Sigmoid colon (tissue), 7 donors: ENCODE measurements around the gene TTLL11. TPM values are rescaled to one million over a fixed set of nuclear protein-coding genes. Genes with fewer than 3 reads are reported as not detected.

Experiments
- DNase-seq: peaks from one replicate; pipeline ENCODE4 v3.0.0-alpha.2; 2019
- H3K27ac ChIP-seq, 4 donors: fragments of 200-600 bp; sonication (generic); one replicate each; pipeline ENCODE4 v1.5.1; 2016 to 2019; ENCODE audit warnings: mild to moderate bottlenecking in 1 of 4
- H3K27me3 ChIP-seq, 3 donors: fragments of 200-600 bp; sonication (generic); one replicate each; pipeline ENCODE4 v1.5.1; 2019; ENCODE audit warnings: mild to moderate bottlenecking in 1 of 3
- H3K36me3 ChIP-seq, 4 donors: fragments of 200-600 bp; sonication (generic); one replicate each; pipeline ENCODE4 v1.5.1; 2016 to 2019
- H3K4me1 ChIP-seq, 4 donors: fragments of 200-600 bp; sonication (generic); one replicate each; pipeline ENCODE4 v1.5.1; 2017 to 2019
- H3K4me3 ChIP-seq, 4 donors: fragments of 200-600 bp; sonication (generic); one replicate each; pipeline ENCODE4 v1.5.1; 2017 to 2019; ENCODE audit warnings: mild to moderate bottlenecking in 2 of 4, moderate library complexity in 1 of 4
- H3K9me3 ChIP-seq, 4 donors: fragments of 200-600 bp in 3 of 4; sonication (generic) in 3 of 4; one replicate each; pipeline versions ENCODE4 v1.5.1 to v1.6.1; 2013 to 2019
- EP300 ChIP-seq, 4 donors: sonication (generic); formaldehyde crosslinking; IDR thresholded peaks; one replicate each; pipeline ENCODE4 v1.6.1; 2017; ENCODE audit warnings: antibody characterized with exemption in 4 of 4
- POLR2A ChIP-seq, 2 donors: fragments of 450-650 bp; IDR thresholded peaks; one replicate each; pipeline ENCODE4 v1.6.1; 2016; ENCODE audit warnings: antibody characterized with exemption in 2 of 2, mild to moderate bottlenecking in 2 of 2, moderate library complexity in 2 of 2
- POLR2AphosphoS5 ChIP-seq, 4 donors: sonication (generic); formaldehyde crosslinking; IDR thresholded peaks; one replicate each; pipeline ENCODE4 v1.6.1; 2017; ENCODE audit warnings: antibody characterized with exemption in 4 of 4
- WGBS, 2 donors: extraction: QIAGEN DNeasy Blood & Tissue Kit; methylation state at CpG; one replicate each; pipeline ENCODE4 v1.1.7; 2013; 5-methylcytosine and 5-hydroxymethylcytosine counted together
- intact Hi-C: fragments of 100-400 bp; cut with DNase I; formaldehyde crosslinking; loops from one replicate; pipeline ENCODE4 v1.15.1; 2023
- polyA plus RNA-seq, 3 donors: library from polyadenylated mRNA; stranded (reverse); fragments of 200-250 nt; gene quantifications; one replicate each; pipeline ENCODE4 v1.2.3, GENCODE V29; 2013
- total RNA-seq, 4 donors: library from RNA; depleted of rRNA; stranded (reverse); fragments of >200 nt; gene quantifications; one replicate each; pipeline ENCODE4 v1.1.0, GENCODE V29; 2016
- TF ChIP-seq, protein P1 (sequence below), 4 experiments: fragments of 450-650 bp in 3 of 4; fragments of 200-600 bp in 1 of 4; IDR thresholded peaks; one replicate each; pipeline ENCODE4 v1.5.1; 2016 to 2019; ENCODE audit warnings: antibody characterized with exemption in 4 of 4, mild to moderate bottlenecking in 3 of 4, moderate library complexity in 2 of 4
- donor health status: healthy with polysubstance abuse.
- donor health status: Bipolar disorder and iron deficiency.
- donor health status: healthy.

The TTLL11 gene
- total and polyA plus RNA-seq, 7 donors: 4.2 to 40.7 (median 27.6) TPM

DNA sequence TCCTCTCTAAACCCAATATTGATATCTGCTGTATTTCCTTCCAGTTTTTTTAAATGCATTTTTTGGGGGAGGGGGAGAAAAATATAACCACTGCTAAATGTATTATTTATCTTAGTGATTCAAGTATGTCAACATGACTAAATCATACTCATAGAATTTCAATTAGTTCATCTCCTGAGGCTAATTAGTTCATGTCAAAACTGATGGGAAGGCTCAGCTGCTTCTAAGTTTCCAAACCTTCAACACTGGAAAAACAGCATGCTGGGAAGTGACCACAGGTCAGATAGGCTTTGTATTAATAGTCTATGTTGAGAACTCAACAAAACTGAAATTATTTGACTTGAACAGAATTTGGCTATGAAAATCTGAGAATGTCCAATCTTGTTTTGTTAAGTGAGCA, 118.7 kb downstream of the TTLL11 start:
- DNase-seq: no peak
- Histone ChIP-seq H3K27me3 (no peaks in the 10 kb centered on the region), H3K4me3 (no peak overlapping the region), H3K27ac (no peak overlapping the region), H3K9me3 (no peaks in the 10 kb centered on the region), H3K4me1 (no peaks in the 10 kb centered on the region), H3K36me3 (peaks cover 0 to 16% (median 0%) of the 10 kb centered on the region in 4 donors)
- no peak for TF ChIP-seq EP300 (IDR thresholded peaks at IDR 0.05)
- intact Hi-C loops: no loop called here

DNA sequence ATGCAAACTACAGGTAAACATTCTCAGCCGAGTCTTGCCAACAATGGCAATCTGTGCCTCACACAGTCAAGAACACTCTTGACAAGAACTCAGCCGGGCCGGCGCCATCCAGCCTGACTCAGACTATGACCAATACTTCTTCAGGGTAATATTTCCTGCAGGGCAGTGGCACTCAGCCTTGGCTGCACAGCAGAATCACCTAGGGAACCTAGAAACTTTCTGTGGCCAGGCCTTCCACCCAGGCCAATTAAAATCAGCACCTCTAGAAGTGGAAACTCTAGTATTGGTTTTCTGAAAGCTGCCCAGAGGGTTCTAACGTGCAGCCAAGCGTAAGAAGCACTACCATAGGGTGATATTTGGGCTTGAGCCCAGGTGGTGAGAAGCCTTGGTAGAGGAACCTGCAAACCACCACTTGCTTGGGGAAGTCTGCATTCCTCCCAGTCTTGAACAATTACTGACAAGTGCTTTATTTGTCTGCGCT, 120.6 kb downstream of the TTLL11 start:
- intact Hi-C loops: no loop called here
- H3K27me3 ChIP-seq: no peaks in the 10 kb centered on the region
- DNase-seq: no peak
- no peaks in the 10 kb centered on the region for H3K4me1 ChIP-seq
- H3K36me3 ChIP-seq: peaks cover 0 to 20% (median 0%) of the 10 kb centered on the region in 4 donors
- 37 to 78% methylated on average over 7 of the region's 7 CpGs for whole genome bisulfite sequencing, 2 donors
- H3K4me3 ChIP-seq: no peak overlapping the region
- no peaks in the 10 kb centered on the region for H3K9me3 ChIP-seq
- no peak overlapping the region for H3K27ac ChIP-seq
- TF ChIP-seq EP300 (IDR thresholded peaks at IDR 0.05): no peak

DNA sequence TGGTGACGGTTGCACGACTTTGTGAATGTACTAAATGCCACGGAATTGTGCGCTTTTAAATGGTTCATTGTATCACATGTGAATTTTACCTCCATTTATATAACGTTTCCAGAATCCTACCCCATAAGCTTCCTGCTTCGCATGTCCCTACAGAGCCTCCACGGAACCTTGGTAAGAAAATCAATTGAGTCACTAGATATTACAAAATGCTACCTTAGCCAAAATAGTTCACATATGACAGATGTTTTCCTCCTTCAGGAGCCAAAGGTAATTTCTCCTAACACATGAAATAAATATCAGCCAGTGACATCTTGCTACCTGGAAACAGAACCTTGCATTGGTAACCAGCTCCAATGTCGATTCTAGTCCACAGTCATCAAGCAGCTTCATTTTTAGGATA, 125.1 kb downstream of the TTLL11 start:
- no peak for DNase-seq
- Histone ChIP-seq H3K4me1 (no peaks in the 10 kb centered on the region), H3K4me3 (no peak overlapping the region), H3K9me3 (no peaks in the 10 kb centered on the region), H3K36me3 (peaks cover 0 to 12% (median 0%) of the 10 kb centered on the region in 4 donors), H3K27ac (no peak overlapping the region), H3K27me3 (no peaks in the 10 kb centered on the region)
- 97 to 98% methylated on average over 8 of the region's 8 CpGs for WGBS, 2 donors
- intact Hi-C loops: no loop called here
- TF ChIP-seq POLR2AphosphoS5 (IDR thresholded peaks at IDR 0.05): no peak
- TF ChIP-seq EP300 (IDR thresholded peaks at IDR 0.05): no peak
- TF ChIP-seq, protein P1, sequence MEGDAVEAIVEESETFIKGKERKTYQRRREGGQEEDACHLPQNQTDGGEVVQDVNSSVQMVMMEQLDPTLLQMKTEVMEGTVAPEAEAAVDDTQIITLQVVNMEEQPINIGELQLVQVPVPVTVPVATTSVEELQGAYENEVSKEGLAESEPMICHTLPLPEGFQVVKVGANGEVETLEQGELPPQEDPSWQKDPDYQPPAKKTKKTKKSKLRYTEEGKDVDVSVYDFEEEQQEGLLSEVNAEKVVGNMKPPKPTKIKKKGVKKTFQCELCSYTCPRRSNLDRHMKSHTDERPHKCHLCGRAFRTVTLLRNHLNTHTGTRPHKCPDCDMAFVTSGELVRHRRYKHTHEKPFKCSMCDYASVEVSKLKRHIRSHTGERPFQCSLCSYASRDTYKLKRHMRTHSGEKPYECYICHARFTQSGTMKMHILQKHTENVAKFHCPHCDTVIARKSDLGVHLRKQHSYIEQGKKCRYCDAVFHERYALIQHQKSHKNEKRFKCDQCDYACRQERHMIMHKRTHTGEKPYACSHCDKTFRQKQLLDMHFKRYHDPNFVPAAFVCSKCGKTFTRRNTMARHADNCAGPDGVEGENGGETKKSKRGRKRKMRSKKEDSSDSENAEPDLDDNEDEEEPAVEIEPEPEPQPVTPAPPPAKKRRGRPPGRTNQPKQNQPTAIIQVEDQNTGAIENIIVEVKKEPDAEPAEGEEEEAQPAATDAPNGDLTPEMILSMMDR (IDR thresholded peaks at IDR 0.05): no peak
- no peak for TF ChIP-seq POLR2A (IDR thresholded peaks at IDR 0.05)

DNA sequence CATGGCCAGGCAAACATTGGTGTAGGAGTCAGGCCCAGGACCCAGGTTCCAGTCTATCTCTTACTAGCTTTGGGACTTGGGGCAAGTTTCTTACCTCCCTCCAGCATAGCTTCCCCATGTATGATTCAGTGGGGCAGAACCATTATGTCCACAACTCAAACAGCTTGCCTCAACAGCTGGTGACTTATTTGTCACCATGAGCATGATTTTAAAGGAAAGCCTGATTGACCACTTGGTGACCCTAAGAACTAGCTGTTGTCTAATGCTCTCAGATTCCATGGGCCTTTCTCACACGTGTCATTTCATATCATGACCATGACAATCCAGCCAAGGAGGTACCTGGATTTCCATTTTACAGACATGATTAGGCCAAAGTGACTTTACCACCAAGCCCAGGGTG, 126.4 kb downstream of the TTLL11 start:
- H3K4me3 ChIP-seq: no peak overlapping the region
- no peaks in the 10 kb centered on the region for H3K9me3 ChIP-seq
- H3K27me3 ChIP-seq: no peaks in the 10 kb centered on the region
- peaks cover 0 to 6% (median 0%) of the 10 kb centered on the region in 4 donors for H3K36me3 ChIP-seq
- no peak for DNase-seq
- no peak overlapping the region for H3K27ac ChIP-seq
- intact Hi-C loops: no loop called here
- no peak for TF ChIP-seq POLR2A (IDR thresholded peaks at IDR 0.05)
- TF ChIP-seq, protein P1 (IDR thresholded peaks at IDR 0.05): no peak
- TF ChIP-seq POLR2AphosphoS5 (IDR thresholded peaks at IDR 0.05): no peak
- no peak for TF ChIP-seq EP300 (IDR thresholded peaks at IDR 0.05)
- WGBS, 2 donors: 88 to 95% methylated on average over 1 of the region's 1 CpG
- H3K4me1 ChIP-seq: no peaks in the 10 kb centered on the region

- 75 to 88% methylated on average over 8 of the region's 8 CpGs for WGBS, 2 donors
Observed at GRCh38 chr9:121963528-121963995, 129.5 kb downstream of the TTLL11 start.

More at GRCh38 chr9:121963528-121963995, 129.5 kb downstream of the TTLL11 start:
- Histone ChIP-seq H3K9me3 (no peaks in the 10 kb centered on the region), H3K27me3 (no peaks in the 10 kb centered on the region), H3K36me3 (peaks cover 0 to 6% (median 0%) of the 10 kb centered on the region in 4 donors), H3K27ac (no peak overlapping the region), H3K4me1 (no peaks in the 10 kb centered on the region), H3K4me3 (no peak overlapping the region)
- no peak for TF ChIP-seq POLR2A (IDR thresholded peaks at IDR 0.05)
- no peak for TF ChIP-seq EP300 (IDR thresholded peaks at IDR 0.05)
- no peak for TF ChIP-seq POLR2AphosphoS5 (IDR thresholded peaks at IDR 0.05)
- TF ChIP-seq, protein P1 (IDR thresholded peaks at IDR 0.05): no peak
- intact Hi-C loops: no loop called here
- no peak for DNase-seq
